RWPE2 (cell line): ENCODE data around the gene PLA2G5.
"Not testable (repeated sequence)": the region's sequence is repeated elsewhere in the genome, so short reads cannot be mapped to it uniquely, and the experiment has no call there.

Experiments
- ATAC-seq: fragments of 200-7000 bp; cut with Tn5 transposase; 3 replicates; pipeline ENCODE4 v1.9.1; 2021; ENCODE audit warnings: low read depth
- DNase-seq: peaks from one replicate; pipeline ENCODE4 v3.0.0-alpha.2; 2020; ENCODE audit warnings: low spot score
- H3K27ac ChIP-seq: fragments of 450-650 bp; 2 replicates; pipeline ENCODE4 v1.5.1; 2017; ENCODE audit warnings: mild to moderate bottlenecking; ENCODE audit not compliant: poor library complexity, severe bottlenecking
- H3K27me3 ChIP-seq: fragments of 250-450 bp; sonication (Bioruptor Pico); 2 replicates; pipeline ENCODE4 v1.5.1; 2021; ENCODE audit warnings: mild to moderate bottlenecking, moderate library complexity; ENCODE audit not compliant: insufficient read depth, poor library complexity, severe bottlenecking
- H3K36me3 ChIP-seq: fragments of 250-450 bp; sonication (Bioruptor Pico); 2 replicates; pipeline ENCODE4 v1.5.1; 2020; ENCODE audit warnings: low read depth, mild to moderate bottlenecking, moderate library complexity
- H3K4me1 ChIP-seq: fragments of 250-450 bp; sonication (Bioruptor Pico); 2 replicates; pipeline ENCODE4 v1.5.1; 2021; ENCODE audit warnings: mild to moderate bottlenecking, moderate library complexity; ENCODE audit not compliant: insufficient read depth, poor library complexity, severe bottlenecking
- H3K4me3 ChIP-seq: fragments of 250-450 bp; sonication (Bioruptor Pico); 2 replicates; pipeline ENCODE4 v1.5.1; 2021; ENCODE audit warnings: mild to moderate bottlenecking, moderate library complexity; ENCODE audit not compliant: severe bottlenecking
- H3K9me3 ChIP-seq: fragments of 250-450 bp; sonication (Bioruptor Pico); 2 replicates; pipeline ENCODE4 v1.5.1; 2021; ENCODE audit warnings: mild to moderate bottlenecking, moderate library complexity; ENCODE audit not compliant: severe bottlenecking
- CTCF ChIP-seq: fragments of 450-650 bp; IDR thresholded peaks from one replicate; pipeline ENCODE4 v1.5.1; 2017; ENCODE audit warnings: mild to moderate bottlenecking, moderate library complexity; ENCODE audit not compliant: poor library complexity, severe bottlenecking

The PLA2G5 gene

GRCh38 chr1:20069874-20070273 lies at the start of gene PLA2G5:
PLA2G5 (plus strand) TSS chr1:20070194; CDS start chr1:20084831, 14,637 bp downstream.
- Histone ChIP-seq H3K4me1 (no peaks in the 10 kb centered on the region), H3K27ac (no peak within 1 kb of the TSS), H3K4me3 (no peak within 1 kb of the TSS), H3K36me3 (no peaks in the 10 kb centered on the region), H3K27me3 (no peaks in the 10 kb centered on the region), H3K9me3 (no peaks in the 10 kb centered on the region)
- DNase-seq (no peak), ATAC-seq (no peak)
- no peak for TF ChIP-seq CTCF

GRCh38 chr1:20028125-20028524 lies 41.9 kb upstream of the PLA2G5 start:
- ATAC-seq (no peak), DNase-seq (no peak)
- Histone ChIP-seq H3K36me3 (no peaks in the 10 kb centered on the region), H3K27ac (no peak overlapping the region), H3K27me3 (peaks cover 6% of the 10 kb centered on the region), H3K4me1 (no peaks in the 10 kb centered on the region), H3K4me3 (no peak overlapping the region), H3K9me3 (no peaks in the 10 kb centered on the region)
- TF ChIP-seq CTCF = no peak

GRCh38 chr1:20028726-20029125 lies 41.3 kb upstream of the PLA2G5 start:
- TF ChIP-seq CTCF = no peak
- peaks cover 6% of the 10 kb centered on the region for H3K27me3 ChIP-seq
- no peak for ATAC-seq
- H3K36me3 ChIP-seq = no peaks in the 10 kb centered on the region
- no peak for DNase-seq
- H3K27ac ChIP-seq = no peak overlapping the region
- H3K9me3 ChIP-seq = no peaks in the 10 kb centered on the region
- H3K4me3 ChIP-seq = no peak overlapping the region
- H3K4me1 ChIP-seq = no peaks in the 10 kb centered on the region

GRCh38 chr1:20029178-20029912 lies 40.6 kb upstream of the PLA2G5 start:
- ATAC-seq (no peak), DNase-seq (no peak)
- Histone ChIP-seq H3K27ac (no peak overlapping the region), H3K4me3 (no peak overlapping the region), H3K36me3 (no peaks in the 10 kb centered on the region), H3K9me3 (no peaks in the 10 kb centered on the region), H3K27me3 (peaks cover 6% of the 10 kb centered on the region), H3K4me1 (no peaks in the 10 kb centered on the region)
- no peak for TF ChIP-seq CTCF

- H3K27me3 ChIP-seq, H3K9me3 ChIP-seq, H3K4me3 ChIP-seq, H3K27ac ChIP-seq, H3K36me3 ChIP-seq, ATAC-seq, H3K4me1 ChIP-seq, DNase-seq: not testable (repeated sequence)
Observed at GRCh38 chr1:20030436-20031151, 39.4 kb upstream of the PLA2G5 start.
